Fibroblast of skin of abdomen (primary cell): ENCODE measurements around the gene PHACTR1.
"Not testable (repeated sequence)": the region's sequence is repeated elsewhere in the genome, so short reads cannot be mapped to it uniquely, and the experiment has no call there.

Experiments used
- DNase-seq: peaks from one replicate; pipeline ENCODE4 v3.0.0-alpha.2; 2013

PHACTR1 gene

GRCh38 chr6:13298446-13298845, 581.9 kb downstream of the PHACTR1 start:
- DNase-seq = peak; percentile 19

GRCh38 chr6:13299403-13299821, 582.8 kb downstream of the PHACTR1 start:
- no peak for DNase-seq

- no peak for DNase-seq
Measured at GRCh38 chr6:13299918-13300317, 583.4 kb downstream of the PHACTR1 start.

- no peak for DNase-seq
Measured at GRCh38 chr6:13300643-13301590, 584.4 kb downstream of the PHACTR1 start.

- DNase-seq = no peak
Measured at GRCh38 chr6:13302291-13302690, 585.7 kb downstream of the PHACTR1 start.

GRCh38 chr6:13302751-13303667, 586.4 kb downstream of the PHACTR1 start:
- peak; percentile 96 for DNase-seq

GRCh38 chr6:13303668-13304017, 587.1 kb downstream of the PHACTR1 start:
- DNase-seq = peak; percentile 67

- no peak for DNase-seq
Measured at GRCh38 chr6:13304101-13304500, 587.5 kb downstream of the PHACTR1 start.

- DNase-seq = peak; percentile 13
Measured at GRCh38 chr6:13304580-13305260, 588.2 kb downstream of the PHACTR1 start.

GRCh38 chr6:13305288-13305687, 588.7 kb downstream of the PHACTR1 start:
- DNase-seq = no peak

GRCh38 chr6:13305791-13306190, 589.2 kb downstream of the PHACTR1 start:
- no peak for DNase-seq

GRCh38 chr6:13307508-13307995, 591.0 kb downstream of the PHACTR1 start:
- peak; percentile 44 for DNase-seq

- DNase-seq = no peak
Measured at GRCh38 chr6:13308332-13308731, 591.8 kb downstream of the PHACTR1 start.

- DNase-seq = no peak
Measured at GRCh38 chr6:13311155-13311554, 594.6 kb downstream of the PHACTR1 start.

- no peak for DNase-seq
Measured at GRCh38 chr6:13314806-13315205, 598.2 kb downstream of the PHACTR1 start.

- no peak for DNase-seq
Measured at GRCh38 chr6:13315896-13316295, 599.3 kb downstream of the PHACTR1 start.

GRCh38 chr6:13318821-13319220, 602.3 kb downstream of the PHACTR1 start:
- no peak for DNase-seq

- no peak for DNase-seq
Measured at GRCh38 chr6:13319891-13320564, 603.5 kb downstream of the PHACTR1 start.

GRCh38 chr6:13326031-13326586, 609.5 kb downstream of the PHACTR1 start:
- not testable (repeated sequence) for DNase-seq

GRCh38 chr6:13327691-13328075, 611.1 kb downstream of the PHACTR1 start:
- no peak for DNase-seq

GRCh38 chr6:13328076-13328874, 611.7 kb downstream of the PHACTR1 start, which contains the start of gene TBC1D7:
TBC1D7 (minus strand) TSS chr6:13328537; CDS start chr6:13326898, 1,639 bp downstream.
- DNase-seq = peak; percentile 91
